Measurements from ENCODE around the gene A2ML1.

GRCh38 chr12:8867786-8868185, 45.4 kb downstream of the A2ML1 start:
- no peak for TF ChIP-seq TSHZ2 (CRISPR knock-in tag; IDR thresholded peaks at IDR 0.05)
- no peak for TF ChIP-seq ZNF565 (CRISPR knock-in tag; conservative IDR thresholded peaks at IDR 0.05; ENCODE audit: low read depth)
- no peak for TF ChIP-seq BACH2 (CRISPR knock-in tag; IDR thresholded peaks at IDR 0.05; ENCODE audit: borderline replicate concordance)

Data from SK-N-SH treated with all-trans-retinoic acid at 6 μM for 48 hours (cell line).